ENCODE results near the gene LTV1.
A peak's percentile ranks its signal among the peaks of the same experiment; 100 is the strongest.
"Not testable (repeated sequence)": the region's sequence is repeated elsewhere in the genome, so short reads cannot be mapped to it uniquely, and the experiment has no call there.

LTV1 gene

DNA sequence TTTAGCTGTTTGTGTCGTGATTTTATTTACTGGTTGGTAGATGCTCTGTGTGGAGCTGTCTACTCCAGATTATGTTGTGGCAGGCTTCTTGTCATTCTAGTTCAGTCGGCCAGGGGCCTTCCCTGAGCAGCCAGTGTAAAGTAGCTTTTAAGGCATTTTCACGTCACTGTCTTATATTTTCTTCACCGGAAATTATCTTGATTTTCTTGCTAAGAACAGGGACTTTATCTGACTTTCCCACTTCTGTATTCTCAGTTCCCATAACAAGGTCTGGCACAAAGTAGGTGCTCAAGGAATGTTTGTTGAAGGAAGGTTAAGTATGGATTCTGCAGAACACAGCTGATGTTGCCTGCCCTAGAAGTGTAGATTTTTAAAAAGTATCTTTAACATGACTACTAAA lies 868 bp downstream of the LTV1 start:
- no peak for DNase-seq

- no peak for DNase-seq
Measured at GRCh38 chr6:143845033-143845432, 1.9 kb downstream of the LTV1 start.

- DNase-seq, result not testable (repeated sequence)
Measured at GRCh38 chr6:143851706-143852105, 8.6 kb downstream of the LTV1 start.

DNA sequence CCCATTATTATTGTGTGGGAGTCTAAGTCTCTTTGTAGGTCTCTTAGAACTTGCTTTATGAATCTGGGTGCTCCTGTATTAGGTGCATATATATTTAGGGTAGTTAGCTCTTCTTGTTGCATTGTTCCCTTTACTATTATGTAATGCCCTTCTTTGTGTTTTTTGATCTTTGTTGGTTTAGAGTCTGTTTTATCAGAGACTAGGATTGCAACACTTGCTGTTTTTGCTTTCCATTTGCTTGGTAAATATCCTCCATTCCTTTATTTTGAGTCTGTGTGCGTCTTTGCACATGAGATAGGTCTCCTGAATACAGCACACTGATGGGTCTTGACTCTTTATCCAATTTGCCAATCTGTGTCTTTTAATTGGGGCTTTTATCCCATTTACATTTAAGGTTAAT lies 11.9 kb downstream of the LTV1 start:
- not testable (repeated sequence) for DNase-seq

DNA sequence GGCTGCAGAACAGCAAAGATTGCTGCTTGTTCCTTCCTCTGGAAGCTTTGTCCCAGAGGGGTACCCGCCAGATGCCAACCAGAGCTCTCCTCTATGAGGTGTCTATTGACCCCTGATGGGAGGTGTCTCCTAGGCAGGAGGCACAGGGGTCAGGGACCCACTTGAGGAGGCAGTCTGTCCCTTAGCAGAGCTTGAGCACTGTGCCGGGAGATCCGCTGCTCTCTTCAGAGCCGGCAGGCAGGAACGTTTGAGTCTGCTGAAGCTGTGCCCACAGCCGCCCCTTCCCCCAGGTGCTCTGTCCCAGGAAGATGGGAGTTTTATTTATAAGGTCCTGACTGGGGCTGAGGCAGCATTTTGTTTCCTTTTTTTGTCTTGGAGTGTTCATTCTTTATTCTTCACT lies 13.6 kb downstream of the LTV1 start:
- not testable (repeated sequence) for DNase-seq

DNA sequence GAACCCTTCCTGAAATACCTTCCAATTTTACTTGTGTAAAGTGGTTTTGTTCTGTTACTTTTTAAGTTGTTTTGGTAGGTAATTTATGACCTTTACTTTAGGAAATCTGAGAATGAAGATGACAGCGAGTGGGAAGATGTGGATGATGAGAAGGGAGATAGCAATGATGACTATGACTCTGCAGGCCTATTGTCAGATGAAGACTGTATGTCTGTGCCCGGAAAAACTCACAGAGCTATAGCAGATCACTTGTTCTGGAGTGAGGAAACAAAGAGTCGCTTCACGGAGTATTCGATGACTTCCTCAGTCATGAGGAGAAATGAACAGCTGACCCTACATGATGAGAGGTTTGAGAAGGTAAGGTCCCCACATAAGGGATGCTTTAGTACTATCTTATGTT lies 14.5 kb downstream of the LTV1 start:
- no peak for DNase-seq

- no peak for DNase-seq
Measured at GRCh38 chr6:143859891-143860660, 16.9 kb downstream of the LTV1 start.

GRCh38 chr6:143863771-143864170 lies 20.6 kb downstream of the LTV1 start:
- no peak for DNase-seq

DNA sequence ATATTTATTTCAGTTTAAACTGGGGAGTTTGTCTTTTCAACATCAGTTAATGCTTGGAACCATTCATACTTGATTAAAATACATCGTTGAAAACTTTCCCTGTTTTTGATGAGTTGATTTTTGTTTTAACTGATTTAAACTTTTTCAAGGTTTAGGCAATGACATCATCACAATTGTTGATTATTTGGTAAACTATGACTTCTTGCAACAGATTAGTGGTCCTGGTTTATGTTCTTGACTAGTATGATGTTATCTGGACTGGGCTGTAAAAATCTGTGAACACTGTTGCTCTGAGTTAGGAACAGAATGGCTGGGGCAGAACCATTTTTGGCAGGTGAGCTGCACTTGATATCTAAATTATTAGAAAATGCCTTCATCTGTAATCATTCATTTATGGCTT lies 21.1 kb downstream of the LTV1 start, which contains the start of gene ZC2HC1B:
Gene ZC2HC1B, plus strand, starts transcription at position 241 of the 400 bp plus-strand sequence. Its CDS starts 66 bp downstream, at position 307.
- DNase-seq, result no peak

GRCh38 chr6:143867236-143867635 lies 24.1 kb downstream of the LTV1 start:
- DNase-seq, result peak; percentile 7

DNA sequence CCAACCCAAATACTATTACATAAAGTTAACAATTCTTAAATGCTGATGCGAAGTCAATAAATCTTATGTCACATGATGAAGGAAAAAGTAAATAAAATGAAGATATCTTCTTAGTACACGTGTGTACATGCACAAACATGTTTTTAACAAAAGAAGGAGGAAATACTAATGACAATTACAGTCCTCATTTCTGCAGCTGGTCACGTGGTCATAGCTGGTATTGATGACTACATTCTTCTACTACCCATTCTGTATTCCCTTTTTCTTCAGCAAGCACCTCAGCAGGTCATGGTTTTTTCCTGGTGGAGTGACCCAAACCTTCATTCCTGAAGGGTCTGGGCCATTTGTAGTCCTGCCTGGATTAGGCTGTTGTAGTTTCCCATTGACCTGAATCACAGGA lies 25.7 kb downstream of the LTV1 start:
- not testable (repeated sequence) for DNase-seq

DNA sequence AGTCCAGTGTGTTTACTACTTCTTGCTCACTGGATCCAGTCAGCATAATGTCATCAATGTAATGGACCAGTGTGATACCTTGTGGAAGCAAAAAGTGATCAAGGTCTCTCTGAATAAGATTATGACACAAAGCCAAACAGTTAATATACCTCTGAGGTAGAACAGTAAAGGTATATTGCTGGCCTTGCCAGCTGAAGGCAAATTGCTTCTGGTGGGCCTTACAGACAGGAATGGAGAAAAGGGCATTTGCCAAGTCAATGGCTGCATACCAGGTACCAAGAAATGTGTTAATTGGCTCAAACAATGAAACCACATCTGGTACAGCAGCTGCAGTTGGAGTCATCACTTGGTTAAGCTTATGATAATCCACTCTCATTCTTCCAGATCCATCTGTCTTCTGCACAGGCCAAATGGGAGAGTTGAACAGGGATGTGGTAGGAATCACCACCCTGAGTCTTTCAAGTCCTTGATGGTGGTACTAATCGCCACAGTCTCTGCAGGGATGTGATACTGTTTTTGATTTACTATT lies 28.1 kb downstream of the LTV1 start:
- not testable (repeated sequence) for DNase-seq

DNA sequence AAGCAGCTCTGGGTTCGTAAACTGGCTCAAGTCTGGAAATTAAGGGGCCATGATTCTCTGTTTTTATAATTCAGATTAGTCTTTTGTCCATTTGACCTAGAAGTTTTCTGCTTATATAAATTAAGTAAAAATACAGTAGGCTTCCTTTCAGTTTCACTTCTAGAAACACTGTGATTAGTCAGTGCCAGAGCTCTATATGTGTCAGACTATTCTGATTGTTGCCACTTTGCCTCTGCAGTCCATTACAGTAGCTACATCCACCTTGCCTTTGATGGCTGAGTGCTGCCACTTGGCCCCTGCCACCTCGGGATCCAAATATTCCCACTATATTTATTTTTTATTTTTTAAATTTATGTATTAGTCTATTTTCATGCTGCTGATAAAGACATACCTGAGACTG lies 29.1 kb downstream of the LTV1 start:
- no peak for DNase-seq

DNA sequence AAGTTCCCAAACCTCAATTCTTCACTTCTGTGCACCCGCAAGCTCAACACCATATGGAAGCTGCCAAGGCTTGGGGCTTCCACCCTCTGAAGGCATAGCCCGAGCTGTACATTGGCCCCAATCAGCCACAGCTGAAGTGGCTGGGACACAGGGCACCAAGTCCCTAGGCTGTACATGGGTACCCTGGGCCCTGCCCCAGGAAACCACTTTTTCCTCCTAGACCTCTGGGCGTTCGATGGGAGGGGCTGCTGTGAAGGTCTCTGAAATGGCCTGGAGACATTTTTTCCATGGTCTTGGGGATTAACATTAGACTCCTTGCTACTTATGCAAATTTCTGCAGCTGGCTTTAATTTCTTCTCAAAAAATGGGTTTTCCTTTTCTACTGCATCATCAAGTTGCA lies 30.5 kb downstream of the LTV1 start:
- not testable (repeated sequence) for DNase-seq

DNA sequence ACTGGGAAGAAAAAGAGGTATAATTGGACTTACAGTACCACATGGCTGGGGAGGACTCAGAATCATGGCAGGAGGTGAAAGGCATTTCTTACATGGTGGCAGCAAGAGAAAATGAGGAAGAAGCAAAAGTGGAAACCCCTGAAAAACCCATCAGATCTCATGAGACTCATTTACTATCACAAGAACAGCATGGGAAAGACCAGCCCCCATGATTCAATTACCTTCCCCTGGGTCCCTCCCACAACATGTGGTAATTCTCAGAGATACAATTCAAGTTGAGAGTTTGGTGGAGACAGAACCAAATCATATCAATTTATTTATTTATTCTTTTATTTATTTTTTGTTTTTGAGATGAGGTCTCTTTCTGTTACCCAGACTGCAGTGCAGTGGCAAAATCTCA lies 31.4 kb downstream of the LTV1 start:
- not testable (repeated sequence) for DNase-seq

GRCh38 chr6:143877584-143878271 lies 34.6 kb downstream of the LTV1 start:
- DNase-seq, result no peak

DNA sequence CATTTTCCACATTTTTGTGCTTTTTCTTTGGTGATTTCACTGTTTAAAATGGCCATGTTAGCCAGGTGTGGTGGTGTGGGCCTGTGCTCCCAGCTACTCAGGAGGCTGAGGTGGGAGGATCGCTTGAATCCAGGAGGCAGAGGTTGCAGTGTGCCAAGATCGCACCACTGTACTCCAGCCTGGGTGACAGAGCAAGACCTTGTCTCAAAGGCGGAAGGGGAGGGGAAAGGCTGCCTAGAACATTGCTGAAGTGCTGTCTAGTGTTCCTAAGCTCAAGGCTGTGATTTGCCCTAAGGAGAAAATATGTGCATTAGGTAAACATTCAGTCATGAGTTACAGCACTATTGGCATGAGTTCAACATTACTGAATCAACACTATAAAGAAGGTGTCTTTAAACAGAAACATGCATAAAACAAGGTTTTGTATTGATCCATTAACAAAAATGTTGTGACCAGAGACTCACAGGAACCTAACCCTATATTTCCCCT lies 35.2 kb downstream of the LTV1 start:
- DNase-seq, result no peak

DNA sequence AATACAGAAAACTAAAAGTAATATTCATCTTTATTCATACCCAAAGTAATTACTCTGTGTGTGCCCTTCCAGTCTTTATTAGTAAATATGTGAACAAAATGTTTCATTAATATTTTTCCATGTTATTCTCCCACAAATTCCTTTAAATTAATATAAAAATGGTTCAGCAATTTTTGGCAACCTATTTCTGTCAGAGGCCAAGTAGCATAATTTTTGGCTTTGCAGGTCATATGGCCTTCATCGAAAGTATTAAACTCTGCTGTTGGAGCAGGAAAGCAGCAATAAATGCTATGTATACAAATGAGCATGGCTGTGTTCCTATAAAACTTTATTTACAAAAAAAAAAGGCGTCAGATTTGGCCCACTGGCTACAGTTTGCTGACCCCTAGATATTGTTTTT lies 37.3 kb downstream of the LTV1 start:
- no peak for DNase-seq

DNA sequence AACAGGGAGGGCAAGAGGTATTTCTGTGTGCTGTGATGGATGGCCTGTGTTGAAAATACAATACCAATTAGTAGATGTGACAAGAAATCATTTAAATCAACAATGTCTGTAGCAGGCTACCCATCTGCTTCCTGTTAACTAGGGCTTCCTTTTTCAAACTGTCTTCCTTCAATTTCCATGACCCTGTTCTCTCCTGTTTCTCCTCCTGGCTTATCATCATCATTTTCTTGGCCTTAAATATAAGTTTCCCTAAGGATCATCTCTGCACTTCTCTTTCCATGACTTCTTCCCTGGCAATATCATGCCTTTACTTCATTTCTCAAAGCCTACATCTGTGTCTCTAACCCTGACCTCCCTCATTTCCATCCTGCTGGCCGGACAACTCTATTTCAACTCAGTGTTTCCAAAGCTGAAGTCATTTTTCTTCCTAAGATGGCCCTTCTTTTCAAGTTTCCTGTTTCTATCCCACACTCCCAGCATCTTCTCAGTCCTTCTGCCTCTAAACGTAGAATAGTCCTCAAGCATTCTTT lies 39.3 kb downstream of the LTV1 start:
- no peak for DNase-seq

- DNase-seq, result peak; percentile 22
Measured at GRCh38 chr6:143884216-143884900, 41.2 kb downstream of the LTV1 start.

DNA sequence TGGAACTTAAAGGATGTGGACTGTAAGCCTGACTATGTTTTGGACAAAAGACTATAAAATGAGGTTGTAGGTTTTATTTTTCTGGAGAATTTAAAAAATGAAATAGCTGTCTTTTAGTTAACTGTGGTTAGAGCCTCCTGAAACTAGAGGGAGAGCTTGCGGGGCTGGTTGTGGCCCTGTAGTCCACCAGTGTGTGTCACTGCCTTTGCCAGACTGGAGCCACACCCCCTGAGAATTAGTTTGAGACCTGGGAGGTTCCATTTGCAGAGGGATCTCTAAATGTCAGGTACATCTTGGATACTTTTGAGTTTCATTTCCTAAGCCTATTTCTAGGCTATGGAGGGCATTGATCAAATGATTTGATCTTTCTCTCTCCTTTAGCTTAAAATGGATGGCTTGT lies 42.0 kb downstream of the LTV1 start:
- DNase-seq, result no peak

DNA sequence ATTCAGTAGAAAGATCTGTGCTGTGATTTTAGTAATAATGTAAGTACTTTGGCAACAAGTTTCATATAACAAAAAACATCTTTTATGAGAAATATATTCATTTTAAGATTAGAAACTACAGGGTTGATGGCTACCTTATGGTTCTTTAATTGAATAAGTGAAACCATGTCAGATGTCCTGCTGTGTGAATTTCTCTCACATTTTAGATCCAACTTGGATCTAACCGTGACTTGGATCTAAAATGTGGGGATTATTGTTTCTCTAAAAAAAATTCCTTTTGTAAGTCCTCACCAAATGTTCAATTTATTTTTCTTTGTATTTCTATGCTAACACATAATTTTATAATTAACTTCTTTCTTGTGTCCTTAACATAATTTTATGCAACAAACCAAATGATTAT lies 51.5 kb downstream of the LTV1 start:
- no peak for DNase-seq
